GM12873 (cell line): ENCODE measurements around the gene PDCD11.

Source experiments
- CTCF ChIP-seq: IDR thresholded peaks from 2 replicates; pipeline ENCODE4 v1.5.1; 2012; ENCODE audit warnings: low read depth, mild to moderate bottlenecking, moderate library complexity, low read length, control low read depth; ENCODE audit not compliant: insufficient read depth; ENCODE audit errors: missing control alignments

PDCD11 gene

GRCh38 chr10:103452506-103453230 is 56.2 kb downstream of the PDCD11 start:
- TF ChIP-seq CTCF = no peak

- no peak for TF ChIP-seq CTCF
Observed at GRCh38 chr10:103454026-103454425, 57.6 kb downstream of the PDCD11 start.

- TF ChIP-seq CTCF = no peak
Observed at GRCh38 chr10:103455235-103455634, 58.8 kb downstream of the PDCD11 start.

GRCh38 chr10:103456074-103456660 is 59.7 kb downstream of the PDCD11 start:
- no peak for TF ChIP-seq CTCF

- no peak for TF ChIP-seq CTCF
Observed at GRCh38 chr10:103457176-103457712, 60.8 kb downstream of the PDCD11 start.

- no peak for TF ChIP-seq CTCF
Observed at GRCh38 chr10:103457896-103458583, 61.6 kb downstream of the PDCD11 start.

- TF ChIP-seq CTCF = no peak
Observed at GRCh38 chr10:103458720-103459119, 62.3 kb downstream of the PDCD11 start, which contains the start of gene CALHM1. TSS of gene CALHM1 (minus strand) at chr10:103458900. CDS start at chr10:103458751, 149 bp downstream.
